Endothelial cell of umbilical vein (primary cell): ENCODE results near the gene SLC16A6.

Experiments
- GATA2 ChIP-seq: IDR thresholded peaks from 2 replicates; pipeline ENCODE4 v1.7.0; 2011; ENCODE audit warnings: low read depth, mild to moderate bottlenecking, moderate library complexity, mixed read lengths, low read length; ENCODE audit not compliant: insufficient read length, insufficient read depth
- POLR2A ChIP-seq: IDR thresholded peaks from 2 replicates; pipeline ENCODE4 v1.6.1; 2012; ENCODE audit warnings: low read depth, mild to moderate bottlenecking, control low read depth, low read length
- POLR2AphosphoS5 ChIP-seq: IDR thresholded peaks from 2 replicates; pipeline ENCODE4 v1.6.1; 2012; ENCODE audit warnings: low read depth, mild to moderate bottlenecking, control low read depth, low read length, moderate library complexity; ENCODE audit not compliant: insufficient read depth
- TF ChIP-seq, protein P1 (sequence below), 2 donors: IDR thresholded peaks; 1 replicate in 1 of 2; 2 replicates in 1 of 2; pipeline ENCODE4 v1.5.1; 2011; ENCODE audit warnings: low read length in 2 of 2, mild to moderate bottlenecking in 2 of 2, moderate library complexity in 2 of 2, control low read depth in 1 of 2, inconsistent platforms in 1 of 2, low read depth in 1 of 2; ENCODE audit not compliant: insufficient read depth in 1 of 2; ENCODE audit errors: extremely low read depth in 1 of 2

DNA sequence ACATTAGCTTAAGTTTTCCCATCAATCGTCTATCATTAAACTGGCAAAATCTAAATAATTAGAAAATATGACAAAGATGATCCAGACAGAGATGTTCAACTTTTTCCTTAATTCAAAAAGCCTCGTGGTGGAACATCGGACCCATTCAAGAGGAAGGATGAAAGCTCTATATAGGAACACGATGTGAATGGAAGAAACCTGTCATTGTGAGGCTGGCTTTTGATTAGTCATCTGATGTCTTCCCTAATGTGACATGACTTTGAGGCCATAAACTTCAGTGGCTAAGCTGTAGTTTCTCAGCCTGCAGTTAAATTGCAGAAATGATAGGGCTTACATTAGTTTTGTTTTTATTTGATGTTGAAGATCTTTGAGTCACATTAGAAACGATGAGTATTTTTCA, 42.0 kb downstream of the SLC16A6 start:
- TF ChIP-seq, protein P1, sequence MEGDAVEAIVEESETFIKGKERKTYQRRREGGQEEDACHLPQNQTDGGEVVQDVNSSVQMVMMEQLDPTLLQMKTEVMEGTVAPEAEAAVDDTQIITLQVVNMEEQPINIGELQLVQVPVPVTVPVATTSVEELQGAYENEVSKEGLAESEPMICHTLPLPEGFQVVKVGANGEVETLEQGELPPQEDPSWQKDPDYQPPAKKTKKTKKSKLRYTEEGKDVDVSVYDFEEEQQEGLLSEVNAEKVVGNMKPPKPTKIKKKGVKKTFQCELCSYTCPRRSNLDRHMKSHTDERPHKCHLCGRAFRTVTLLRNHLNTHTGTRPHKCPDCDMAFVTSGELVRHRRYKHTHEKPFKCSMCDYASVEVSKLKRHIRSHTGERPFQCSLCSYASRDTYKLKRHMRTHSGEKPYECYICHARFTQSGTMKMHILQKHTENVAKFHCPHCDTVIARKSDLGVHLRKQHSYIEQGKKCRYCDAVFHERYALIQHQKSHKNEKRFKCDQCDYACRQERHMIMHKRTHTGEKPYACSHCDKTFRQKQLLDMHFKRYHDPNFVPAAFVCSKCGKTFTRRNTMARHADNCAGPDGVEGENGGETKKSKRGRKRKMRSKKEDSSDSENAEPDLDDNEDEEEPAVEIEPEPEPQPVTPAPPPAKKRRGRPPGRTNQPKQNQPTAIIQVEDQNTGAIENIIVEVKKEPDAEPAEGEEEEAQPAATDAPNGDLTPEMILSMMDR (IDR thresholded peaks at IDR 0.05; ENCODE audit: extremely low read depth in 1 of 2, insufficient read depth in 1 of 2, low read depth in 1 of 2, low read length in 2 of 2): no peak
- TF ChIP-seq POLR2AphosphoS5 (no peak), GATA2 (no peak), POLR2A (no peak)
